H1 (cell line): Measurements from ENCODE around the gene EPHB1. TPM values are rescaled to one million over a fixed set of nuclear protein-coding genes. Genes with fewer than 3 reads are reported as not detected.

Experiments used
- CTCF ChIA-PET: fragments of 300-600 bp; sonication (Branson Sonifier 250); formaldehyde crosslinking; loops from one replicate; lab custom pipeline; 2021; ENCODE audit not compliant: partially characterized antibody; lab: Charles Lee
- POLR2A ChIA-PET: fragments of 300-600 bp; sonication (Branson Sonifier 250); formaldehyde crosslinking; loops from one replicate; lab custom pipeline; 2021; ENCODE audit warnings: inconsistent platforms; ENCODE audit not compliant: partially characterized antibody; lab: Charles Lee
- DNase-seq, 2 experiments: peaks; one replicate each; pipeline versions ENCODE4 v3.0.0 to v3.0.0-alpha.2; 2010 to 2022; ENCODE audit warnings: low spot score in 2 of 2, low read depth in 1 of 2, mixed read lengths in 1 of 2
- FAIRE-seq: peaks from 2 replicates; lab custom pipeline; 2011; peaks lifted over from hg19 to GRCh38; lab: Jason Lieb, UNC
- H2AFZ ChIP-seq: 2 replicates; pipeline ENCODE4 v1.8.1; 2012; ENCODE audit warnings: low read length, inconsistent platforms
- H2AK5ac ChIP-seq: 2 replicates; pipeline ENCODE4 v1.6.1; 2013; ENCODE audit warnings: low read depth, low read length
- H2BK120ac ChIP-seq: replicated peaks from 2 replicates; pipeline ENCODE3; 2013; ENCODE audit warnings: low read depth, low read length, inconsistent platforms
- H2BK12ac ChIP-seq: 2 replicates; pipeline ENCODE4 v1.6.1; 2013; ENCODE audit warnings: low read depth, low read length
- H2BK15ac ChIP-seq: 2 replicates; pipeline ENCODE4 v1.6.1; 2013; ENCODE audit warnings: low read length
- H2BK20ac ChIP-seq: 2 replicates; pipeline ENCODE4 v1.6.1; 2013; ENCODE audit warnings: low read length
- H2BK5ac ChIP-seq: 2 replicates; pipeline ENCODE4 v1.6.1; 2013; ENCODE audit warnings: low read depth, low read length
- H3K14ac ChIP-seq: 2 replicates; pipeline ENCODE4 v1.6.1; 2013; ENCODE audit warnings: inconsistent platforms; ENCODE audit not compliant: insufficient read length
- H3K18ac ChIP-seq: 2 replicates; pipeline ENCODE4 v1.6.1; 2013; ENCODE audit warnings: low read length; ENCODE audit errors: extremely low read depth
- H3K23ac ChIP-seq: 2 replicates; pipeline ENCODE4 v1.6.1; 2013; ENCODE audit warnings: inconsistent platforms; ENCODE audit not compliant: insufficient read length
- H3K23me2 ChIP-seq: 2 replicates; pipeline ENCODE4 v1.6.1; 2013; ENCODE audit warnings: low read depth, low read length
- H3K27ac ChIP-seq: 2 replicates; pipeline ENCODE4 v1.6.1; 2011; ENCODE audit warnings: low read depth, low read length, inconsistent platforms
- H3K27me3 ChIP-seq, 4 experiments: replicated peaks in 1 of 4; 1 replicate in 1 of 4; 2 replicates in 3 of 4; pipeline versions ENCODE4 v1.6.1 to v1.8.1; 2011 to 2013; ENCODE audit warnings: low read length in 3 of 4, mild to moderate bottlenecking in 3 of 4, inconsistent platforms in 2 of 4, mixed read lengths in 2 of 4, moderate library complexity in 1 of 4; ENCODE audit not compliant: control insufficient read depth in 3 of 4, insufficient read depth in 3 of 4; ENCODE audit errors: extremely low read depth in 1 of 4
- H3K36me3 ChIP-seq, 4 experiments: 2 replicates each; pipeline versions ENCODE4 v1.6.1 to v1.8.1; 2011 to 2013; ENCODE audit warnings: mild to moderate bottlenecking in 4 of 4, low read length in 3 of 4, moderate library complexity in 2 of 4, control low read depth in 1 of 4, inconsistent platforms in 1 of 4; ENCODE audit not compliant: insufficient read depth in 4 of 4, control insufficient read depth in 2 of 4
- H3K4ac ChIP-seq: replicated peaks from 2 replicates; pipeline ENCODE3; 2013; ENCODE audit warnings: low read length, low read depth, mixed read lengths, inconsistent platforms; ENCODE audit not compliant: insufficient read length
- H3K4me1 ChIP-seq, 4 experiments: replicated peaks in 1 of 4; 1 replicate in 1 of 4; 2 replicates in 3 of 4; pipeline versions ENCODE4 v1.6.1 to v1.8.1; 2011 to 2013; ENCODE audit warnings: low read length in 3 of 4, inconsistent platforms in 2 of 4, mixed read lengths in 1 of 4; ENCODE audit not compliant: insufficient read depth in 4 of 4, control insufficient read depth in 3 of 4
- H3K4me2 ChIP-seq, 2 experiments: 2 replicates each; pipeline versions ENCODE4 v1.6.1 to v1.8.1; 2011 to 2013; ENCODE audit warnings: low read depth in 2 of 2, low read length in 2 of 2, control low read depth in 1 of 2, inconsistent platforms in 1 of 2, mild to moderate bottlenecking in 1 of 2; ENCODE audit not compliant: insufficient read depth in 1 of 2
- H3K4me3 ChIP-seq, 4 experiments: fragments of 200-600, 300-600 bp in 1 of 4; sonication (generic), shearing (Covaris generic), sonication (Bioruptor Twin) in 1 of 4; 2 replicates each; pipeline versions ENCODE4 v1.5.1 to v1.8.1; 2011 to 2016; ENCODE audit warnings: low read length in 4 of 4, low read depth in 3 of 4, control low read depth in 2 of 4, inconsistent platforms in 2 of 4, mild to moderate bottlenecking in 2 of 4, mixed read lengths in 1 of 4, moderate library complexity in 1 of 4; ENCODE audit not compliant: insufficient read depth in 2 of 4; ENCODE audit errors: extremely low read depth in 1 of 4
- H3K56ac ChIP-seq: replicated peaks from 2 replicates; pipeline ENCODE3; 2013; ENCODE audit warnings: low read depth, mild to moderate bottlenecking, mixed read lengths, low read length, inconsistent platforms; ENCODE audit not compliant: insufficient read length
- H3K79me1 ChIP-seq: 2 replicates; pipeline ENCODE4 v1.6.1; 2013; ENCODE audit warnings: low read depth, low read length, control low read depth
- H3K79me2 ChIP-seq, 2 experiments: 2 replicates each; pipeline versions ENCODE4 v1.6.1 to v1.8.1; 2012 to 2013; ENCODE audit warnings: low read length in 2 of 2, mild to moderate bottlenecking in 2 of 2, inconsistent platforms in 1 of 2; ENCODE audit not compliant: insufficient read depth in 2 of 2, control insufficient read depth in 1 of 2
- H3K9ac ChIP-seq, 4 experiments: replicated peaks in 1 of 4; 1 replicate in 1 of 4; 2 replicates in 3 of 4; pipeline versions ENCODE4 v1.6.1 to v1.8.1; 2011 to 2013; ENCODE audit warnings: low read depth in 3 of 4, low read length in 3 of 4, control low read depth in 2 of 4, mild to moderate bottlenecking in 2 of 4, moderate library complexity in 2 of 4, inconsistent platforms in 1 of 4; ENCODE audit errors: extremely low read depth in 1 of 4
- H3K9me3 ChIP-seq, 2 experiments: 2 replicates each; pipeline versions ENCODE4 v1.6.1 to v1.8.1; 2012 to 2013; ENCODE audit warnings: mild to moderate bottlenecking in 2 of 2, moderate library complexity in 2 of 2, control low read depth in 1 of 2, inconsistent platforms in 1 of 2, low read depth in 1 of 2, low read length in 1 of 2, mixed read lengths in 1 of 2; ENCODE audit not compliant: insufficient read depth in 2 of 2
- H4K20me1 ChIP-seq, 2 experiments: replicated peaks in 1 of 2; 2 replicates each; pipeline versions ENCODE3 to v1.8.1; 2011 to 2013; ENCODE audit warnings: inconsistent platforms in 2 of 2, low read length in 2 of 2, mild to moderate bottlenecking in 1 of 2; ENCODE audit not compliant: insufficient read depth in 2 of 2, control insufficient read depth in 1 of 2
- H4K5ac ChIP-seq: 2 replicates; pipeline ENCODE4 v1.6.1; 2013; ENCODE audit warnings: low read length, low read depth, mixed read lengths, inconsistent platforms; ENCODE audit not compliant: insufficient read length
- H4K8ac ChIP-seq: 2 replicates; pipeline ENCODE4 v1.8.0; 2013; ENCODE audit warnings: mild to moderate bottlenecking, moderate library complexity, low read length, inconsistent platforms; ENCODE audit not compliant: insufficient read depth; ENCODE audit errors: extremely low read depth
- H4K91ac ChIP-seq: replicated peaks from 2 replicates; pipeline ENCODE3; 2013; ENCODE audit warnings: low read length, mixed read lengths, inconsistent platforms; ENCODE audit not compliant: insufficient read length
- BRCA1 ChIP-seq: IDR thresholded peaks from 2 replicates; pipeline ENCODE4 v1.6.1; 2012; ENCODE audit warnings: low read depth, low read length, improper control_type of control experiment
- CTCF ChIP-seq, 3 experiments: IDR thresholded peaks; 1 replicate in 2 of 3; 2 replicates in 1 of 3; pipeline versions ENCODE4 v1.5.1 to v1.6.1; 2011; ENCODE audit warnings: low read length in 3 of 3, mild to moderate bottlenecking in 3 of 3, inconsistent platforms in 2 of 3, low read depth in 1 of 3, moderate library complexity in 1 of 3; ENCODE audit not compliant: insufficient read depth in 1 of 3; ENCODE audit errors: control extremely low read depth in 1 of 3
- RBBP5 ChIP-seq: IDR thresholded peaks from 2 replicates; pipeline ENCODE4 v1.7.1; 2012; ENCODE audit warnings: low read depth, mild to moderate bottlenecking, inconsistent platforms, low read length, moderate library complexity, borderline replicate concordance
- SP1 ChIP-seq: IDR thresholded peaks from 2 replicates; pipeline ENCODE4 v1.6.1; 2011; ENCODE audit warnings: low read depth, low read length
- YY1 ChIP-seq: IDR thresholded peaks from 2 replicates; pipeline ENCODE4 v1.6.1; 2011; ENCODE audit warnings: low read depth, mild to moderate bottlenecking, low read length
- WGBS, 2 experiments: shearing (Covaris generic) in 1 of 2; methylation state at CpG; one replicate each; pipeline versions ENCODE4 v1.1.6 to v1.1.7; 2013 to 2015; ENCODE audit warnings: low lambda C conversion rate in 2 of 2, mixed read lengths in 2 of 2, inconsistent platforms in 1 of 2, low coverage in 1 of 2, missing lambda C conversion rate in 1 of 2; ENCODE audit not compliant: insufficient replicate concordance in 2 of 2, insufficient coverage in 1 of 2, insufficient read length in 1 of 2; ENCODE audit errors: extremely low coverage in 1 of 2, missing lambda C conversion rate in 1 of 2; 5-methylcytosine and 5-hydroxymethylcytosine counted together
- long read RNA-seq, 2 experiments: library from RNA in 1 of 2; library from capped mRNA in 1 of 2; stranded (forward); transcript quantifications; one replicate each; pipeline ENCODE4 v2.0.0, GENCODE V29; 2021; ENCODE audit warnings: inconsistent platforms in 1 of 2
- polyA minus RNA-seq, 3 experiments: library from RNA; depleted of rRNA, polyadenylated mRNA; stranded (reverse); fragments of >200 nt; gene quantifications; 1 replicate in 2 of 3; 2 replicates in 1 of 3; pipeline ENCODE4 v1.2.3, GENCODE V29; 2011
- polyA plus RNA-seq, 7 experiments: library from polyadenylated mRNA; depleted of rRNA in 3 of 7; stranded (reverse) in 5 of 7; unstranded in 2 of 7; fragments of >200 nt in 5 of 7; fragments of 200-250 nt in 2 of 7; gene quantifications; 1 replicate in 5 of 7; 2 replicates in 1 of 7; 4 replicates in 1 of 7; pipeline versions ENCODE4 v1.2.1 to v1.2.3, GENCODE V29; 2011 to 2013; ENCODE audit warnings: missing spikeins in 2 of 7, mixed read lengths in 2 of 7
- total RNA-seq: library from RNA; stranded (reverse); fragmentation: NEBNext Ultra II Directional; extraction: Animal tissue kit (Norgen Biotek cat#: 25700); gene quantifications from 2 replicates; pipeline ENCODE4 v1.2.1, GENCODE V29; 2021

EPHB1 gene
- total RNA-seq (5.9 TPM in 2 replicates), polyA plus RNA-seq (2011; rRNA removed) (3.5 and 5.4 TPM in 2 replicates), polyA minus RNA-seq (2011; rRNA and poly(A)+ RNA removed) (8.8 and 10.6 TPM in 2 replicates)
- polyA plus RNA-seq (2011; cell fraction: cytosol; rRNA removed) = 3.2 TPM
- 7.8 TPM for polyA plus RNA-seq (2011; cell fraction: nucleus; rRNA removed)
- polyA plus RNA-seq (2012, experiment 1 of 2) = 4.5 to 5.2 TPM (median 4.8 TPM) in 4 replicates
- 1.6 TPM for polyA plus RNA-seq (2012, experiment 2 of 2)
- polyA plus RNA-seq (2013, experiment 1 of 2) = 6.0 TPM
- 6.3 TPM for polyA plus RNA-seq (2013, experiment 2 of 2)
- polyA minus RNA-seq (2011; cell fraction: cytosol; rRNA and poly(A)+ RNA removed) = 6.4 TPM
- polyA minus RNA-seq (2011; cell fraction: nucleus; rRNA and poly(A)+ RNA removed) = 39.9 TPM
- long read RNA-seq, experiment 1, partial matches to known transcripts = 1 of 2 reads
- long read RNA-seq, experiment 1, other reads (novel, unspliced or antisense) = 1 of 2 reads
- long read RNA-seq, experiment 2, partial matches to known transcripts = 1 of 1 reads
- long read RNA-seq, experiment 2, other reads (novel, unspliced or antisense) = 0 of 1 reads

- no peak within 1 kb of the TSS for H3K4ac ChIP-seq
- H2BK120ac ChIP-seq = no peak within 1 kb of the TSS
- no peaks in the 10 kb centered on the region for H3K9me3 ChIP-seq
- peak within 1 kb of the TSS; percentile 85 to 99 for H3K4me2 ChIP-seq
- no peak within 1 kb of the TSS for H3K14ac ChIP-seq
- H3K56ac ChIP-seq = peak within 1 kb of the TSS; percentile 52
- WGBS, 2 experiments = 2% methylated on average over 56 of the region's 70 CpGs; no CpG with 5 or more reads in 1 of the 2 experiments
- H3K27me3 ChIP-seq = peaks cover 14 to 42% (median 33%) of the 10 kb centered on the region in 4 experiments
- H4K5ac ChIP-seq = no peak within 1 kb of the TSS
- ChIA-PET POLR2A (interaction anchor here (0.7 to 2.1 kb wide), 3 partner anchors 10 to 146 kb away, joined by 3 to 7 read pairs (median 3); no protein-coding TSS in a partner anchor), CTCF (interaction anchor here (0.6 to 9.0 kb wide), 84 partner anchors 9 to 1196 kb away, joined by 3 to 84 read pairs (median 4); partner anchors contain the start of gene KY)
- H4K91ac ChIP-seq = no peak within 1 kb of the TSS
- H3K79me2 ChIP-seq = no peaks in the 10 kb centered on the region
- DNase-seq (peak; percentile 92 to 97), FAIRE-seq (peak; percentile 81)
- H4K8ac ChIP-seq = peak within 1 kb of the TSS; percentile 73
- no peak within 1 kb of the TSS; the same call in 1 of the 2 replicates for H2BK5ac ChIP-seq
- H3K4me3 ChIP-seq = peak within 1 kb of the TSS; percentile 46 to 73 (median 67)
- H3K9ac ChIP-seq = peak within 1 kb of the TSS in 3 of 4 experiments; percentile 9 to 49 (median 21); a peak in 5 of 7 replicates
- H3K79me1 ChIP-seq = no peaks in the 10 kb centered on the region; the same call in 1 of the 2 replicates
- H3K23me2 ChIP-seq = peaks cover 19% of the 10 kb centered on the region; the same call in 1 of the 2 replicates
- no peak within 1 kb of the TSS for H3K23ac ChIP-seq
- H3K27ac ChIP-seq = no peak within 1 kb of the TSS
- H2BK15ac ChIP-seq = no peak within 1 kb of the TSS
- H3K4me1 ChIP-seq = peaks cover 3 to 17% (median 12%) of the 10 kb centered on the region in 4 experiments; a peak in 6 of 7 replicates
- H4K20me1 ChIP-seq = peaks cover 1 to 2% of the 10 kb centered on the region in 2 experiments
- no peak within 1 kb of the TSS for H2AK5ac ChIP-seq
- peak within 1 kb of the TSS; percentile 60; the same call in 1 of the 2 replicates for H3K18ac ChIP-seq
- peak within 1 kb of the TSS; percentile 50; the same call in 1 of the 2 replicates for H2BK12ac ChIP-seq
- H3K36me3 ChIP-seq = no peaks in the 10 kb centered on the region; a peak in 1 of 8 replicates
- no peak within 1 kb of the TSS for H2BK20ac ChIP-seq
- H2AFZ ChIP-seq = peak within 1 kb of the TSS; percentile 71; the same call in 1 of the 2 replicates
- 0 out of 2 replicates have a peak, but pooled peaks have one; percentile 9 for TF ChIP-seq YY1
- no peak; the same call in 1 of the 2 replicates for TF ChIP-seq BRCA1
- peak; percentile 82 to 89 (median 85) for TF ChIP-seq CTCF (IDR thresholded peaks at IDR 0.05; ENCODE audit: control extremely low read depth in 1 of 3, insufficient read depth in 1 of 3, low read depth in 1 of 3, low read length in 3 of 3)
- peak; percentile 48; the same call in 1 of the 2 replicates for TF ChIP-seq SP1
- peak; percentile 60; the same call in 1 of the 2 replicates for TF ChIP-seq RBBP5
These were observed at the start of gene EPHB1 for GRCh38 chr3:134794950-134795745. Gene EPHB1, plus strand, starts transcription at chr3:134795260.
